Colonic mucosa (tissue), 4 donors: ENCODE measurements around the gene VAT1L. TPM values are rescaled to one million over a fixed set of nuclear protein-coding genes. Genes with fewer than 3 reads are reported as not detected.

Experiments used
- DNase-seq: peaks from one replicate; pipeline ENCODE4 v3.0.0-alpha.2; 2020
- H3K27ac ChIP-seq: fragments of 200-600 bp; one replicate; pipeline ENCODE4 v1.8.0; 2021
- H3K27me3 ChIP-seq: fragments of 200-600 bp; one replicate; pipeline ENCODE4 v1.8.0; 2021
- H3K36me3 ChIP-seq: fragments of 200-600 bp; one replicate; pipeline ENCODE4 v1.8.0; 2021
- H3K4me1 ChIP-seq: fragments of 200-600 bp; one replicate; pipeline ENCODE4 v1.8.0; 2021; ENCODE audit warnings: mild to moderate bottlenecking
- H3K4me3 ChIP-seq: fragments of 200-600 bp; one replicate; pipeline ENCODE4 v1.8.0; 2021
- H3K9ac ChIP-seq, 2 donors: one replicate each; pipeline ENCODE4 v1.7.0; 2013; ENCODE audit warnings: control low read depth in 2 of 2, low read depth in 2 of 2, low read length in 2 of 2
- H3K9me3 ChIP-seq: fragments of 200-600 bp; one replicate; pipeline ENCODE4 v1.8.0; 2021
- intact Hi-C: fragments of 100-400 bp; cut with DNase I; formaldehyde crosslinking; loops from one replicate; pipeline ENCODE4 v1.14.1; 2022
- total RNA-seq, 2 donors: library from RNA; stranded (reverse); fragmentation: NEBNext Ultra II Directional in 1 of 2; extraction: Animal tissue kit (Norgen Biotek cat#: 25700) in 1 of 2; gene quantifications; one replicate each; pipeline ENCODE4 v1.2.1, GENCODE V29; 2021
- TF ChIP-seq, protein P1 (sequence below): fragments of 200-600 bp; IDR thresholded peaks from one replicate; pipeline ENCODE4 v1.8.0; 2022; ENCODE audit warnings: antibody characterized with exemption, mild to moderate bottlenecking
- donor health status: healthy.
- donor health status: DM: no; HTN: no; CAD: no.
- donor health status: DM: no; HTN: no; CAD: no.

The VAT1L gene
- total RNA-seq, 2 donors from 2014 or later: 1.4 to 3.3 TPM

DNA sequence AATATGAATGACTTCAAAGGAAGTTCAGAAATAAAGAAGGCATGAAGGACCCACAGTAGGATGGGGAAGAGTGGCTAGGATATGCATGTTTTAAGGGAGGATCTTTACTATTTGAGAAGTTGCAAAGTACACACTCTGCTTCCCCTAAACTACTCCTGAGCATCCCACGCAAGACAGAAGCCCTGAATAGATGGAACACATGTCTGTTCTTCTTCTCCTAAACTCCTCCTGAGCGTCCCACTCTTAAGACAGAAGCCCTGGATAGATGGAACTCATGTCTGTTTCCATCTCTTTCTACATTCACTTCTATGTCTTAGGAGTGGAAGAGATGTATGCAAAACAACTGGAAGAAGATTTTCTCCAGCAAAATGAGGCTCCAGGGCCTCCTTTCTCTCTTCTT is 88.4 kb downstream of the VAT1L start:
- Histone ChIP-seq H3K9ac (no peak overlapping the region), H3K4me1 (no peaks in the 10 kb centered on the region), H3K4me3 (no peak overlapping the region), H3K27me3 (no peaks in the 10 kb centered on the region), H3K9me3 (no peaks in the 10 kb centered on the region), H3K36me3 (no peaks in the 10 kb centered on the region), H3K27ac (no peak overlapping the region)
- no peak for DNase-seq
- TF ChIP-seq, protein P1, sequence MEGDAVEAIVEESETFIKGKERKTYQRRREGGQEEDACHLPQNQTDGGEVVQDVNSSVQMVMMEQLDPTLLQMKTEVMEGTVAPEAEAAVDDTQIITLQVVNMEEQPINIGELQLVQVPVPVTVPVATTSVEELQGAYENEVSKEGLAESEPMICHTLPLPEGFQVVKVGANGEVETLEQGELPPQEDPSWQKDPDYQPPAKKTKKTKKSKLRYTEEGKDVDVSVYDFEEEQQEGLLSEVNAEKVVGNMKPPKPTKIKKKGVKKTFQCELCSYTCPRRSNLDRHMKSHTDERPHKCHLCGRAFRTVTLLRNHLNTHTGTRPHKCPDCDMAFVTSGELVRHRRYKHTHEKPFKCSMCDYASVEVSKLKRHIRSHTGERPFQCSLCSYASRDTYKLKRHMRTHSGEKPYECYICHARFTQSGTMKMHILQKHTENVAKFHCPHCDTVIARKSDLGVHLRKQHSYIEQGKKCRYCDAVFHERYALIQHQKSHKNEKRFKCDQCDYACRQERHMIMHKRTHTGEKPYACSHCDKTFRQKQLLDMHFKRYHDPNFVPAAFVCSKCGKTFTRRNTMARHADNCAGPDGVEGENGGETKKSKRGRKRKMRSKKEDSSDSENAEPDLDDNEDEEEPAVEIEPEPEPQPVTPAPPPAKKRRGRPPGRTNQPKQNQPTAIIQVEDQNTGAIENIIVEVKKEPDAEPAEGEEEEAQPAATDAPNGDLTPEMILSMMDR: no peak
- intact Hi-C loops: no loop called here

DNA sequence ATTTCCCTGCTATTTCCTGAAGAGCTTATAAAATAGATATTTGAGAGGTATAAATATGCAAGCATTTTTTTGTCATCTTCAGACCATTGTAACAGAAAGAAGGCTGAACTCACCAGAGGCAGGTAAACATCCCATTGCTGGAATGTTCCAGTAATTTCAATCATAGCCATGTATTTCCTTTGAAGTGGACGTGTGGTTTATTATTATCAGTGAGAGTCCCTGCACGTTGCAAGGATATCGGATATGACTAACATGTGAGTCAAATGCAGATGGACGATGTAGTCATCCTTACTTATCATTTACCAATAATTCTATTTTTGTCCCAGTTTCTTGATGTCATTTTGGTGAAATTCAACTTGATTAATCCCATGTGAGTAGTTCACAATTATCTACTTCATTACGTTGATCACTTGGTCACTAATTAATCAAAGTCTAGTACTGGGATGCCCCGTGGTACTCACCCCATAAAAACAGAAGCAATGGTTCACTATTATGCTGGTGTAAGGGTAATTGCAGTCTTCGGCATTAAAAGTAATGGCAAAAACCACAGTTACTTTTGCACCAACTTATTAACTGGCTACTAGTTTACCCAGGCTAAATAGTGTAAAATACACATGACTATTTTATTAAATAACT is 89.5 kb downstream of the VAT1L start:
- no peak for DNase-seq
- H3K4me1 ChIP-seq: no peaks in the 10 kb centered on the region
- H3K9me3 ChIP-seq: no peaks in the 10 kb centered on the region
- H3K9ac ChIP-seq: no peak overlapping the region
- intact Hi-C loops: no loop called here
- no peak overlapping the region for H3K27ac ChIP-seq
- H3K36me3 ChIP-seq: no peaks in the 10 kb centered on the region
- TF ChIP-seq, protein P1: no peak
- H3K4me3 ChIP-seq: no peak overlapping the region
- H3K27me3 ChIP-seq: no peaks in the 10 kb centered on the region

DNA sequence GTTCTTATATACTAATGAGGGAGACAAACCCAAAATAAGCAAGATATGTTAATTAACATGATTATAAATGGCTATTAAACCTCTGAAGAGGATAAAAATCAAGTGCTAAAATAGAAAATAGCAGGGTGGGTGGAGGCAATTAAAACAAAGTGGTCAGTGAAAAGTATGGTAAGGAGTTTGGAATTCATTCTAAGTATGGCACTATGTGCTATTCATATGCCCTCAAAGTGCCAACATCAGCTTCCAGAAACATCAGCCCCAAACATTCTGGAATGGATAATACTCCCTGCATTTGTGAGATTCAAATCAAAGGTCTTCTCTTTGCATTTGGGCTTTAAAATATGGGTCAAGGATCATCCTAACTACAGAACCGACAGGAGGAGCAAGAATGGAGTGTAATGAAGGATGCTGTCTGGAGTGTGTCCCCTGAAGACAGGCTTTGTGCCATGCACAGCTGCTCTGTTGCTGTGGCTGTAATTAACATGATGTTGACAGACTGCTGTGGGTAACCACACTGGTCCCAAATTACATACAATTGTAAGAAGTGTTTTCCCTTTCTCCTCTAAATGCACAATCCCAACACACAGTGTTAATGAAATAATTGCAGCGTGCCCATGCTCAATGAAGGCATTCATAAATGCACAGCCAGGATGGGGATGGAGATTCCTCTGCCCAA is 93.1 kb downstream of the VAT1L start:
- TF ChIP-seq, protein P1: no peak
- no peak overlapping the region for H3K4me3 ChIP-seq
- H3K9me3 ChIP-seq: no peaks in the 10 kb centered on the region
- intact Hi-C loops: no loop called here
- H3K27ac ChIP-seq: no peak overlapping the region
- H3K27me3 ChIP-seq: no peaks in the 10 kb centered on the region
- no peaks in the 10 kb centered on the region for H3K36me3 ChIP-seq
- no peak for DNase-seq
- no peaks in the 10 kb centered on the region for H3K4me1 ChIP-seq
- H3K9ac ChIP-seq: no peak overlapping the region

DNA sequence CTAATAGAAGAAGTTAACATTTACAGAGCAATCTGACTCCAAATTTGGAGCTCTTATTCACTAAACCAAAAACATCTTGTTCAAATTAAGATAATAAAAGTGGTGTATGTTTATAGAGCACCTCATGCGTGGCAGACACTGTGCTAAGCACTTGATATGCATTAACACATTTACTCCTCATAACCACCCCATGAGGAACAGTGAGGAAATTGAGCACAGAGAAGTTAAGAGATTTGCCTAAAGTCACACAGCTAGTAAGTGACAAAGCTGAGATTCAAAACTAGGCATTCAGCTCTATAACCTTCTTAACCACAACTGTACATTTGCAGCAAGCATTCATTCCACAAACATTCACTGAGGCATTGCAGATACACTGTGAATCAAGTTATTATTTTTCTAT is 94.0 kb downstream of the VAT1L start:
- TF ChIP-seq, protein P1: no peak
- Histone ChIP-seq H3K4me3 (no peak overlapping the region), H3K27ac (no peak overlapping the region), H3K4me1 (no peaks in the 10 kb centered on the region), H3K9me3 (no peaks in the 10 kb centered on the region), H3K36me3 (no peaks in the 10 kb centered on the region), H3K9ac (no peak overlapping the region), H3K27me3 (no peaks in the 10 kb centered on the region)
- DNase-seq: no peak
- intact Hi-C loops: no loop called here

DNA sequence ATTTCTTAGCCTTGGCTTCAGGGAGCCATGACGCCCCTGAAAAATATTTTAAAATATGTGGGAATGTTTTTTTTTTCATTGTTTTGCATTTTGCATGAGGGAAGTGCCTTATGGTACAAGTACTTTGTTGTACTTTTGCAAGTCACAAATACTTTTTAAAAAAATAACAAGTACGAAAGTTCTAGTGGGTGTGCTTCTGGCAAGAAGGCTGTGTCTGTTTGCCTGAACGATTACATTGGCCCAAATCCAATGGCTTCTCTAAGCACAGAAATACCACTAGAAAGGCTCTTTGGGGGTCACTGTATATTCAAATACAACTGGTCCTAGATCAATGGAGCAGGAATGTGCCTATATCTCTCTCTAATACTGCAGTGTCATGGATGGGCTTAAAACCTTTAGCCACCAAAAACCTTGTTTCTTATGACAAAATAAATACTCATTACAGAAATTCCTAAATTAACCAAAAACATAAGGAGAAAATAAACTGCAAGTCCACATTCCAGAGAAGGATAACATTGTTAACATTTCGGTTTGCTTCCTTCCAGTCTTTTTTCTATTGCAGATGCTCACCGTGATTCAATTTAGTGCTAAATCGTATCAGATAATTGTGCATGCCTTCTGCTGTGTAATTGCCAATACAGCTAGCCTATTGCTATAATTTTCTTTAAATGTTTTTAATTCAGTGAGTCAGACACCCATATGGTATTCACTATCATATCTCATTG is 97.4 kb downstream of the VAT1L start:
- DNase-seq: no peak
- intact Hi-C loops: no loop called here
- Histone ChIP-seq H3K9me3 (no peaks in the 10 kb centered on the region), H3K4me1 (no peaks in the 10 kb centered on the region), H3K9ac (no peak overlapping the region), H3K4me3 (no peak overlapping the region), H3K27me3 (no peaks in the 10 kb centered on the region), H3K36me3 (no peaks in the 10 kb centered on the region), H3K27ac (no peak overlapping the region)
- TF ChIP-seq, protein P1: no peak
